Measurements from ENCODE around the gene PPP1R12C.

GRCh38 chr19:55160128-55160985 is 42.9 kb upstream of the PPP1R12C start:
- TF ChIP-seq POLR2A (IDR thresholded peaks at IDR 0.05; ENCODE audit: low read length): no peak
- TF ChIP-seq GATA1 (IDR thresholded peaks at IDR 0.05; ENCODE audit: low read depth, low read length): no peak
